Mammary epithelial cell (primary cell): ENCODE results near the gene LYVE1.

Experiments
- CTCF ChIP-seq, 2 donors: IDR thresholded peaks in 1 of 2; conservative IDR thresholded peaks in 1 of 2; 2 replicates each; pipeline ENCODE4 v1.5.1; 2011 to 2012; ENCODE audit warnings: inconsistent platforms in 2 of 2, low read length in 2 of 2, mild to moderate bottlenecking in 2 of 2, control low read depth in 1 of 2, low read depth in 1 of 2; ENCODE audit not compliant: insufficient read depth in 1 of 2; ENCODE audit errors: extremely low read depth in 1 of 2
- EZH2 ChIP-seq: IDR thresholded peaks from 2 replicates; pipeline ENCODE4 v1.6.1; 2012; ENCODE audit warnings: low read length, inconsistent platforms, borderline replicate concordance

DNA sequence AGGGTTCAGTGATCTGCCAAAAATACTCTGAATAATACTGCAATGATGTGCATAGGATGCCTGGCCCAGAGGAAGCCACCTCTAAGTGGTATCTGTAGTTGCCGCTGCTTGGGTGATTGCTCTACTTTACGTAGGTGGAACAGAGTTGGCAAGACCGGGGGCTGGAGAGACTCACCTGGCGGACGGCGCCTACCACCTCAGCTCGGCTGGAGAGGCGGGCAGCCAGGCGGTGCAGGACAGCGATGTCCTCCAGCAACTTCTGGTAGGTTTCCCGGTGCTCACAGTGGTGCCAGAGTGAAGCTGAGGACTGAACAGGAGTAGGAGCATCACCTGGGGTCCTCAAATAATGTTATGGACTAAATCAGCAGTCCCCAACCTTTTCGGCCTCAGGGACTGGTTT lies 34.5 kb upstream of the LYVE1 start:
- no peak for TF ChIP-seq CTCF (conservative IDR thresholded peaks at IDR 0.05 in 1 of 2, IDR thresholded peaks at IDR 0.05 in 1 of 2; ENCODE audit: extremely low read depth in 1 of 2, insufficient read depth in 1 of 2, low read depth in 1 of 2, low read length in 2 of 2)
- no peak for TF ChIP-seq EZH2
